Endothelial cell of umbilical vein (primary cell): ENCODE measurements around the gene SHISA3.

ENCODE experiments used
- CTCF ChIP-seq, 2 donors: IDR thresholded peaks; 1 replicate in 1 of 2; 2 replicates in 1 of 2; pipeline ENCODE4 v1.5.1; 2011; ENCODE audit warnings: low read length in 2 of 2, mild to moderate bottlenecking in 2 of 2, moderate library complexity in 2 of 2, control low read depth in 1 of 2, inconsistent platforms in 1 of 2, low read depth in 1 of 2; ENCODE audit not compliant: insufficient read depth in 1 of 2; ENCODE audit errors: extremely low read depth in 1 of 2
- EZH2 ChIP-seq: IDR thresholded peaks from 2 replicates; pipeline ENCODE4 v1.6.1; 2012; ENCODE audit warnings: borderline replicate concordance, low read depth, mild to moderate bottlenecking, moderate library complexity, low read length, inconsistent platforms; ENCODE audit not compliant: severe bottlenecking
- GATA2 ChIP-seq: IDR thresholded peaks from 2 replicates; pipeline ENCODE4 v1.7.0; 2011; ENCODE audit warnings: low read depth, mild to moderate bottlenecking, moderate library complexity, mixed read lengths, low read length; ENCODE audit not compliant: insufficient read length, insufficient read depth
- JUN ChIP-seq: IDR thresholded peaks from 2 replicates; pipeline ENCODE4 v1.6.1; 2011; ENCODE audit warnings: borderline replicate concordance, low read depth; ENCODE audit not compliant: insufficient read length, insufficient read depth
- MAX ChIP-seq: IDR thresholded peaks from 2 replicates; pipeline ENCODE4 v1.6.1; 2011; ENCODE audit not compliant: insufficient read depth, insufficient read length
- MYC ChIP-seq: IDR thresholded peaks from one replicate; pipeline ENCODE4 v1.6.1; 2011; ENCODE audit warnings: mild to moderate bottlenecking, low read depth, low read length
- POLR2A ChIP-seq: IDR thresholded peaks from 2 replicates; pipeline ENCODE4 v1.6.1; 2012; ENCODE audit warnings: low read depth, mild to moderate bottlenecking, control low read depth, low read length
- POLR2AphosphoS5 ChIP-seq: IDR thresholded peaks from 2 replicates; pipeline ENCODE4 v1.6.1; 2012; ENCODE audit warnings: low read depth, mild to moderate bottlenecking, control low read depth, low read length, moderate library complexity; ENCODE audit not compliant: insufficient read depth

- TF ChIP-seq CTCF (IDR thresholded peaks at IDR 0.05; ENCODE audit: extremely low read depth in 1 of 2, insufficient read depth in 1 of 2, low read depth in 1 of 2, low read length in 2 of 2) (no peak), POLR2AphosphoS5 (no peak), POLR2A (no peak), MAX (no peak), EZH2 (no peak), GATA2 (no peak), JUN (no peak), MYC (no peak)
These were observed 48.6 kb upstream of the SHISA3 start for GRCh38 chr4:42348692-42349091.
